Measurements from ENCODE around the gene PITPNM3.

Gene PITPNM3

GRCh38 chr17:6526362-6527152 is 29.8 kb downstream of the PITPNM3 start:
- no peak for DNase-seq (ENCODE audit: low read depth)

- DNase-seq (ENCODE audit: low read depth): no peak
Observed at GRCh38 chr17:6525731-6526130, 30.6 kb downstream of the PITPNM3 start.

GRCh38 chr17:6525141-6525540 is 31.2 kb downstream of the PITPNM3 start:
- no peak for DNase-seq (ENCODE audit: low read depth)

- no peak for DNase-seq (ENCODE audit: low read depth)
Observed at GRCh38 chr17:6524520-6524919, 31.8 kb downstream of the PITPNM3 start.

GRCh38 chr17:6523809-6524355 is 32.5 kb downstream of the PITPNM3 start:
- DNase-seq (ENCODE audit: low read depth): no peak

GRCh38 chr17:6523330-6523729 is 33.0 kb downstream of the PITPNM3 start:
- DNase-seq (ENCODE audit: low read depth): no peak

- DNase-seq (ENCODE audit: low read depth): no peak
Observed at GRCh38 chr17:6521586-6521985, 34.8 kb downstream of the PITPNM3 start.

GRCh38 chr17:6517062-6517461 is 39.3 kb downstream of the PITPNM3 start:
- DNase-seq (ENCODE audit: low read depth): no peak

GRCh38 chr17:6514371-6514770 is 42.0 kb downstream of the PITPNM3 start:
- DNase-seq (ENCODE audit: low read depth): no peak

GRCh38 chr17:6512552-6512951 is 43.8 kb downstream of the PITPNM3 start:
- DNase-seq (ENCODE audit: low read depth): no peak

- no peak for DNase-seq (ENCODE audit: low read depth)
Observed at GRCh38 chr17:6510321-6510977, 45.9 kb downstream of the PITPNM3 start.

GRCh38 chr17:6509921-6510320 is 46.4 kb downstream of the PITPNM3 start:
- DNase-seq (ENCODE audit: low read depth): no peak

- peak; percentile 94 for DNase-seq (ENCODE audit: low read depth)
Observed at GRCh38 chr17:6509031-6509771, 47.2 kb downstream of the PITPNM3 start.

GRCh38 chr17:6508519-6509030 is 47.8 kb downstream of the PITPNM3 start:
- DNase-seq (ENCODE audit: low read depth): no peak

GRCh38 chr17:6508016-6508415 is 48.3 kb downstream of the PITPNM3 start:
- no peak for DNase-seq (ENCODE audit: low read depth)

- DNase-seq (ENCODE audit: low read depth): peak; percentile 87
Observed at GRCh38 chr17:6507535-6507934, 48.8 kb downstream of the PITPNM3 start.

- peak; percentile 18 for DNase-seq (ENCODE audit: low read depth)
Observed at GRCh38 chr17:6506679-6507231, 49.6 kb downstream of the PITPNM3 start.

GRCh38 chr17:6505425-6506142 is 50.8 kb downstream of the PITPNM3 start:
- no peak for DNase-seq (ENCODE audit: low read depth)

- DNase-seq (ENCODE audit: low read depth): no peak
Observed at GRCh38 chr17:6503641-6504195, 52.6 kb downstream of the PITPNM3 start.

GRCh38 chr17:6502871-6503509 is 53.4 kb downstream of the PITPNM3 start:
- no peak for DNase-seq (ENCODE audit: low read depth)

GRCh38 chr17:6502142-6502541 is 54.2 kb downstream of the PITPNM3 start:
- DNase-seq (ENCODE audit: low read depth): no peak
